ENCODE results near the gene LIN52.

The LIN52 gene

DNA sequence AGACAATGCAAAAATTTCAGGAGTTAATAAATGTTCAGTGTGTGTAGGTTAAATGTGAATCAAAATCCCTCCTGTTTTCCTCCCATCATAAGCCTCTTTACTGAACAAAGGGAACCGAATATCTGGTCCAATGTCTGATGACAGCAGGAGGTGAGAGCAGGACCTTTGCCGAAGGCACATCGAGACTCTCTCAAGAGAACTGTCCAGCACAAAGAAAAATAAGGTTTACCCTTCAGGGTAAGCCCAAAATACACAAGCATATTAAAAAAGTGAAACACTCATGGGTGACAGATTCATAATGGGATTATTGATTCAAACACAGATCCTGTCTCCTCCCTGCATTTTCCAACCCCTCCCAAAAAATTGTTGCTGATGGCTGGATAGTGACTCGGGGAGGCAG lies 150.3 kb downstream of the LIN52 start:
- no peak for DNase-seq (ENCODE audit: low read depth in 2 of 2)

DNA sequence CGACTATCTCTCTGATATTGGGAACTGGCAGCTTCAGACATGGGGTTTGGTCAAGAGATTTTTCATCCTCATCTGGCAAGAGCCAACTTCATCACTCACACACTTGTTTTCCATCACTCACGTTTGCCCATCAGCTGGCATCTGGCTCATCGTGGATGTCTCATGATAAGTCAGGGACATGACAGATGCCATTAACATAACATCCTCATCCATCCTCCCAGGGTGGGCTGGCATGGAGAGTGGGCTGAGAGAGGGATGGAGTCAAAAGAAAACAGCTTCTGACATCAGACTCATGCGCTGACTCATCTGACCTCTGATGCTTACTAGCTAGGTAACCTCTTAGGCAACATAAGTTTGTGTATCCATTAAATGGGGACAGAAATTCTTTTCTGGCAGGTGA lies 152.7 kb downstream of the LIN52 start:
- DNase-seq (ENCODE audit: low read depth in 2 of 2): no peak

DNA sequence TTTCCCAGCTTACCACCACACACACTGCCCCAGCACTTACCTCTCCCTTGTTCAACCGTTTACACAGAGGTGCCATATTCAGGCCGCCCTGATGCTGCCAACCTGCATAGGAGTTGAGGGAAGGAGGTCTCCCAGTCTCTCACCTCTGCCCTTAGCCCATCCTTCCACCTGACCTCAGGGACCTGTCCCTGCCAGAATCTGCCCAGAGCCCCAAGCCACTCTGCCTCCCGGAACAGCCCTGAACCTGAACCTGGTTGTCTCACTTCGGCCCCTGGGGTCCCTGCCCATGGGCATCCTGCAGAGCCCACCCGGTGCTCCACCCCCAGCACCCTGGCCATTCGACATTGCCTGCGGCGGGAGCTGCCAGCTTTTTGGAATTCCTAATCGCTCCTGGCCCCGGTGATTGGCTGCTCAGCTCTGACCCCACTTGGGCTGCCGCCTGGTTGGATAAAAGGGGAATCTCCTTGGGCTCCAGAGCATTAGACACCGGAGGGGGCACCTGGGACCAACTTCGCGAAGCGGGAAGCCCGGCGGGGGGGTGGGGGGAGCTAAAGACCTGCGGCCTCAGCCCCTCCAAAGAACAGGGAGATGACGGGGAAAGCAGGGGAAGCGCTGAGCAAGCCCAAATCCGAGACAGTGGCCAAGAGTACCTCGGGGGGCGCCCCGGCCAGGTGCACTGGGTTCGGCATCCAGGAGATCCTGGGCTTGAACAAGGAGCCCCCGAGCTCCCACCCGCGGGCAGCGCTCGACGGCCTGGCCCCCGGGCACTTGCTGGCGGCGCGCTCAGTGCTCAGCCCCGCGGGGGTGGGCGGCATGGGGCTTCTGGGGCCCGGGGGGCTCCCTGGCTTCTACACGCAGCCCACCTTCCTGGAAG lies 154.5 kb downstream of the LIN52 start, which contains the start of gene VSX2:
VSX2 (plus strand) TSS at position 476 of the 874 bp plus-strand sequence; CDS start at position 589, 113 bp downstream.
- no peak for DNase-seq (ENCODE audit: low read depth in 2 of 2)

GRCh38 chr14:74239848-74240793 lies 155.4 kb downstream of the LIN52 start:
- DNase-seq (ENCODE audit: low read depth in 2 of 2): no peak

- no peak for DNase-seq (ENCODE audit: low read depth in 2 of 2)
These were observed 156.3 kb downstream of the LIN52 start for GRCh38 chr14:74240794-74241651.

DNA sequence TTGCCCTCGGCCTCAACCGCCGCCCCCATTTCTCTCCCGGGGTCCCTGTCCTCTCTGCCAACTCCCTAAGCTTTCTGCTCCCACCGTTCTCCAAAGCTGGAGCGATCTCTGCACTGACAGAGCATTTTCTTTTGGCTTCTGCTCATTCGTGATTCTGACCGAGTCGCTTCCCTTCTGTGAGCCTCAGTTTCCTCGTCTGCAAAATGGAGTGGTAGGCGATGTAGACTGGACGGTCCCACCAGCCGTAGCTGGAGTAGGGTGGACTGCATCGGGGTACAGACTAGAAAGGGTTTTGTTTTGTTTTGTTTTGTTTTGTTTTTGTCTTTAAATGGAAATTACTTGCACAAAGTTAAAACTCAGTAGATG lies 156.9 kb downstream of the LIN52 start:
- no peak for DNase-seq (ENCODE audit: low read depth in 2 of 2)

DNA sequence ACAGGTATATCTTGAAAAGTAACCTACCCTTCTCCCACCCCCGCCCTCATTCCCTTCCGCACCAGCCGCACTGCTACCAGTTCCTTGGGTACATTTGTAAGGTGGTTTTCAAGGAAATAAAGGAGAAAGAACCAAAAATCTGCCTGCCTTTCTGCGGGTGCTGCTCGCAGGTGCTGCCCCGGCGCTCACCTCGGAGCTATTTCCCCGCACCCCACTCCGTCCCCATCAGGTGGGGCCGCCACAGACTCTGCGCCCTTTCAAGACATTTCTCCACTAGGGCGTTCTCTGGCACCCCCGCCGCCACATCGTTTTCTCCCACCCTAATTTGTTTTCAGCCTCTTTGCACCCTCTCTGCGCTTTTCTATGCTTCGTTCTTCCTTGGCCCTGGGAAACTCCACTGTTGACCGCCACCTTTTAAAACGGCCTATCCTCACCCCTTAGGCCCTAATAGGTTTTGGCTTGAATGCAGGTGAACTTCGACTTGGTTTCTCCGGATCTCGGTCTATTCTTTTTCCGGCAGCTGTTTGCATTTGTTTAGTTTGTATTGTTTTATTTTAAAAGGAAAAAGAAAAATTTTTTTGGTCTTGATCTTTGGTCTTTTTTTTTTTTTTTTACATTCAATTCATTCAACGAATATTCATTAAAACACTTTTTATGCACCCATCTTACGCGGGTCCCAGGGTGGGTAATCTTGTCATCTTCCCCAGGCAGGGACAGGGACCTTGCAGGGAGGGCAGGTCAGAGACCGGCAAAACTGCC lies 157.4 kb downstream of the LIN52 start:
- no peak for DNase-seq (ENCODE audit: low read depth in 2 of 2)

DNA sequence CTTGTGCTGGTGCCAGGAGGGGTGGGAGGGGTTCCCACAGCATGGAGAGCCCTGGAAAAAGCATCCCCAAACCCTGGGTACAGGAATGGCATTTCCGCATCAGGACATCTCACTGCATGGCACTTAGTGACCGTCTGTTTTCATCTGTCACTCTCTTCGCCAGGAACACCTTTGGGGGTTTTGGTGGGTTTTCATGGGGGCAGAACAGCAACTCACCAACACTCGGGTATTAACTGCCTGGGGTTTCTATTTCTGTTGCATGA lies 158.0 kb downstream of the LIN52 start:
- DNase-seq (ENCODE audit: low read depth in 2 of 2): no peak

DNA sequence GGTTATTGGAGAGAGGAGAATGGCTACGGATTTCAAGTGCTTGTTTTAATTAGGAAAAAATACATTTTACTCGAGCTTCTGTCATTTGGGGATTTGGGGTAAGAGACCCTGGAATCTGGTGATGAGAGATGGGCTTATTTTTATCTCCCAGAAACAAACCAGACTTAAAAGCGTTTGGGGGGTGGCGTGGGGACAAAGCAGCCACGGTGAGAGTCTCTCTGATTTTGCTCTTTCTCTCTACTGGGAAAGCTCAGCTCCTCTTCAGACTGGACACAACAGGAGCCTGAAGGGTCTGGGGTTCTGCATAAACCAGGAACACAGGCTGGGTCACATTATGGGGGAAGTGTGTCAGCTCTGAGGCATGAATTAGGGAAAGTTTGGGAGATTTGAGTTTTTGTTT lies 158.3 kb downstream of the LIN52 start:
- DNase-seq (ENCODE audit: low read depth in 2 of 2): no peak

DNA sequence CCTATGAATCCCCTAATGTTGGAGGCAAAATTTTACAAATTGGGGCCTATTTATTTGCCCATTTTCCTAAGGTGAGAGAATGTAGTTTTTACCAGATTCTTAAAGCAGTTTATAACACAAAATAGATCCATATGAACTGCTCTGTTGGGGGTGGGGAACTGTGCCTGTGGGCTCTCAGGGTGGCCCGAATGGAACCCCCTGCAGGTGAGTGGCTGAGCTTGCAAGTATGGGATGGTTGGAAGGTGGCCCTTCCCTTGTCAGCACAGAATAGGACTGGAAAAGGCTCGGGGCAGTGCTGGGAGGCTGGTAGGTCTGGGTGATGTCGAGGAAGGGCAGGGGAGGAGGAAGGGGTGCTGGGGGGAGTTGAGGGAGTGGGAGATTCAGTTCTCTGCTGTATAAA lies 159.4 kb downstream of the LIN52 start:
- DNase-seq (ENCODE audit: low read depth in 2 of 2): no peak

DNA sequence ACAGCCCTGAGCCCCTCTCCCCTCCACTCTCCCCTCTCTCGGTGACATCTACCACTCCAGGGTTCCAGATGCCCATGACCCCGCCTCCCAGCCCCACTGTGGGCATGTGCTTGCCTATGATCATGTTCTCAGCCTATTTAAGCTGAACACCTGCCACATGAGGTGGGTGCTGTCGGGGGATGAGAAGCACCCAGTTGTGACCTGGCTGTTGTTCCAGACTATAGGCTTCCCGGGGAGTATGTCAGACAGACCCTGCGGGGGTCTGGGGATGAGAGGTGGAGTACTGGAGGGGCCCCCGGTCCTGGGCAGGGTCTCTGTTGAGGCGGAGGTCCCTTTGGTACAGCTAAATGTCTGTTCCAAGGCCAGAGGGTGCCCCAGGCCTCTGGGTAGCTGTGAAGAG lies 160.5 kb downstream of the LIN52 start:
- DNase-seq (ENCODE audit: low read depth in 2 of 2): no peak

DNA sequence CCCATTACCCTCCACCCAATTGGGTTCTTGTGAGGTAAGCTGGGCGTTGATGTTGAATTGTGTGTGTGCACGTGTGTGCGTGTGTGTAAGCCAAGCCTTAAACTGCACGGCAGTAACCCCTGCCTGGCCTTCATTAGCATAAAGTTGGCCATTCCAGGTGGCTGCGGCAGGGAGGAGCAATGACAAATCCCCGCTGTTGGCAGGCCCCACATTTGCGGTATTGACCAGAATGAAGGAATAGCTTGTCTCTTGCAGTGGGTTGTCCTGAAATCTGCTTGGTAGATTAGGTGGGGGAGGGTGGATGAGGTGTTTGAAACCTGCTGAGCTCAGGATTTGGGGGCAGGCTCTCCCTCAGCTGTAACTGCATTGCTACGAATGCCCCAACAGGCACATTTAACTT lies 161.8 kb downstream of the LIN52 start:
- DNase-seq (ENCODE audit: low read depth in 2 of 2): no peak

GRCh38 chr14:74248017-74248416 lies 163.3 kb downstream of the LIN52 start:
- no peak for DNase-seq (ENCODE audit: low read depth in 2 of 2)

DNA sequence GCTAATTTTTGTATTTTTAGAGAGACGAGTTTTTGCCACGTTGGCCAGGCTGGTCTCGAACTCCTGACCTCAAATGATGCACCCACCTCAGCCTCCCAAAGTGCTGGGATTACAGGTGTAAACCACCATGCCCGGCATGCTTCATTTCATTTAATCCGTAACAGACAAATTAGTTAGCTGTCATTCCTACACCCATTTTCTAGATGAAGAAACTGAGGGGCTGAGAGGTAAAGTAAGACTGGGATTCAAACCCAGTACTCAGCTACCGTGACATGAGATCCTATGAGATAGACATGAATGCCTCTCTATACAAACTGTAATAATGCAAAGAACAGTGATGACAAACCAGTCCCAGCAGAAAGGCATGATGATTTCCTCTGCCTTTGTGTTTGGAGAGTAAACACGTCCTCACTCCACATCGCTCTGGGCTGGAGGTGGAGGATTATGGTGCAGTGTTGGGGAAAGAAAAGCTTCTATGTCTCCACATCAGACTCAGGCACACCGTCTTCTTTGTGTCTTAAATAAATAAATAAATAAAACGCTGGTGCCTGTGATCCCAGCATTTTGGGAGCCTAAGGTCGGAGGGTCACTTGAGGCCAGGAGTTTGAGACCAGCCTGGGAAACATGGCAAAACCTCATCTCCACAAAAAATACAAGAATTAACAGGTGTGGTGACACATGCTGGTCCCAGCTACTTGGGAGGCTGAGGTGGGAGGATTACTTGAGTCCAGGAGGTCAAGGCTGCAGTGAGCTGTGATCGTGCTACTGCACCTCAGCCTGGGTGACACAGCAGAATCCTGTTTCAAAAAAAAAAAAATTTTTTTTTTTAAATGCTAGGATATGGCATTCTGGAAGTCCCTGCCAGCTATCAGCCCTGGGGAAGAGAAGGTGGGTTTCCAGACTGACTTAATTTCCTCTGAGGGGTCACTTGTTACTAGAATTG lies 164.9 kb downstream of the LIN52 start:
- DNase-seq (ENCODE audit: low read depth in 2 of 2): no peak
